IPS-NIHi7 (cell line): ENCODE data around the gene CADM1.
"Not testable (repeated sequence)": the region's sequence is repeated elsewhere in the genome, so short reads cannot be mapped to it uniquely, and the experiment has no call there.

Experiments
- DNase-seq: peaks from one replicate; pipeline ENCODE4 v3.0.0; 2012; ENCODE audit warnings: mixed read lengths; ENCODE audit errors: extremely low spot score

Gene CADM1

DNA sequence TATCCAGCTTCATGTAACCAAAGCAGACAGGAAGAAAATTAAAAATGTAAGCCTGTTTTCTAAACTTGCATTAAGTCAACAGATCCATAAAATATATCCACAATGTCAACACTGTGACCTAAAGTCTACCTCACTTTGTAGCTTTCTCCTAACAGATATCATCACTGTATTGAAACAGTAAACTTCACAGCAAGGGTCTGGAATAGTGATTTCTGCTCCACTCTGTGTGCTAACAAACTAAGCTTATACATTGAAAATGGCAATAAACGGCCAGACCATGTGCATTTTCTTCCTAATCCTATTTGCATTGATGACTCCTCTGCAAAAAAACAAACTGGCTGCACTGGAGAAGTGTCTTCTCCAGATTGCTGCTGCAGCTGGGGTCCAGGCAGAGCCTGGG lies 26.8 kb downstream of the CADM1 start:
- DNase-seq, result no peak

DNA sequence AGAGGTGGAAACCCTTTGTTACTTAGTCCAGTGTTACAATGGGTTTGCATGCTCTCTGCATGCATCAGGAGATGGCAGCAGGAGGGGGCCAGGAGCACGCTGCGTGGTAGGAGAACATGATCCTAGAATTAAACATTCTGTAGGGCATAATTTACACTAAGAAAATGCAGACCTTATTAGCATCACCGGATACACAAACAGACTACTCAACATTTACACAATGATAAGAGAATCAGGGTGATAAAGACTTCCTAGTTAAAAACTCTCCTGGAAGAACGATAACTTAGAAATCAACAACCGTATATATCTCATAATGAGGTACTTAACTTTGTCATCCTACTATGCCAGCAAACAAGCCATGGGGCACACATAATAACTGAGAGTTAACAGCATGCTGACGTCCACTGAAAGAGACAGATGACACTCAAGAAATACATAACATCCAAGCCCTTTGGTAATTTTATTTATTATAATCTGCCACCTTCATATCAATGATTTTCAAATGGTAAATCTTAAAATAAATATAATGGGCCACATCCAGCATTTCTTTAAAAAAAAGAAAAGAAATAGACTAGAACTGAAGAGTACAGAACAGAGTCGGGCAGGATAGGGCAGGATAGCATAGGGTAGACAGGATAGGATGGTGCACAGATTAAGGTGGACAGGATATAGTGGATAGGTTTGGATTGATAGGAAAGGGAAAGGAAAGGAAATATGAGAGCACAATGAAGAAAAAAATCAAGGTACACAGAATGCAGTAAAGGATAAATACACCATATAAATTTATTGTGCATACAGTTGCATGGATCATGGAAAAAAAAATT lies 27.5 kb downstream of the CADM1 start:
- peak; percentile 28 for DNase-seq

DNA sequence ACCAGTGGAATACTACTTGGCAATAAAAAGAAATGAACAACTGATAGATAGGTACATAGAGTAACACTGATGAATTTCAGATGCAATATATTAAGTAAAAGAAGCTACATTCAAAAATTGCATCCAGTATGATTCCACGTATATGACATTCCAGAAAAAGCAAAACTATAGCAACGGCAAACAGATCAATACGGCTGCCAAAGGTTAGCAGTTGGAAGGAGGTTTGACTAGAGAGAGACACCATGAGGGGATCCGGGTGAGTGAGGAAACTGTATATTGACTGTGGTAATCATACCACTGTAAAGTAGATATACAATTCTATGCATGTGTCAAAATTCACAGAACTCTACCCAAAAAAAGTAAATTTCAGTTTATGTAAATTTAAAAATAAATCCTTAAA lies 28.7 kb downstream of the CADM1 start:
- DNase-seq, result no peak

DNA sequence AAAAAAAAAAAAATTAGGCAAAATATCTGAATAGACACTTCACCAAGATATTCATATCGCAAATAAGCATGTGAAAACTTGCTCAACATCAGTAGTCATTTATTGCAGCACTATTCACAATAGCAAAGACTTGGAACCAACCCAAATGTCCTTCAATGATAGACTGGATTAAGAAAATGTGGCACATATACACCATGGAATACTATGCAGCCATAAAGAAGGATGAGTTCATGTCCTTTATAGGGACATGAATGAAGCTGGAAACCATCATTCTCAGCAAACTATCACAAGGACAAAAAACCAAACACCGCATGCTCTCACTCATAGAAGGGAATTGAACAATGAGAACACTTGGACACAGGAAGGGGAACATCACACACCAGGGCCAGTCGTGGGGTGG lies 29.9 kb downstream of the CADM1 start:
- DNase-seq, result not testable (repeated sequence)

DNA sequence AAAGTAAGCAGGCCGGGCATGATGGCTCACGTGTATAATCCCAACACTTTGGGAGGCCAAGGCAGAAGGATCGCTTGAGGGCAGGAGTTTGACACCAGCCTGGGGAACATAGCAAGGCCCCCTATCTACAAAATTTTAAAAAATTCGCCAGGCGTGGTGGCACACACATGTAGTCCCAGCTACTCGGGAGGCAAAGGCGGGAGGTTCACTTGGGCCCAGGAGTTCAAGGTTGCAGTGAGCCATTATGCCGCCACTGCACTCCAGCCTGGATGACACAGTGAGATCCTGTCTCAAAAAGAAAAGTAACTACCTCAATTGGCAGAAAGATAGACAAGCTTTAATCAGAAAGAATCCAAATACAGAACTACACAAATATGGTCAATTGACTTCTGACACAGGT lies 31.0 kb downstream of the CADM1 start:
- no peak for DNase-seq

DNA sequence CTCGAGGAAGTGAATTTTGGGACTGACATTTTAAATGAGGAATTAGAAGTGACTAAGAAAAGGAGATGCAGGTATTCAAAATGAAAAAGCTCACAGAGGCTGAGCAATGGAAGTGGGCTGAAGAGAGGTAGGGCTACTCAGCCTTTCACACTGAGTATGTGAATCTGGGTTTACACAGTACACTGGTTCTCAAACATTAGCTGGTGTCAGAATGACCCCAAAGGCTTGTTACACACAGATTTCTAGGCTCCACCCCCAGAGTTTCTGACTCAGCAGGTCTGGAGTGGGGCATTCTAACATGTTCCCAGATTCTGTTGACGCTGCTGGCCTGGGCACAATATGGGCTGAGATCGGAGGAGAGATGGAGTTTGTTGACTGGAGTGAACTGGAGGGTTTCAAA lies 32.8 kb downstream of the CADM1 start:
- no peak for DNase-seq

DNA sequence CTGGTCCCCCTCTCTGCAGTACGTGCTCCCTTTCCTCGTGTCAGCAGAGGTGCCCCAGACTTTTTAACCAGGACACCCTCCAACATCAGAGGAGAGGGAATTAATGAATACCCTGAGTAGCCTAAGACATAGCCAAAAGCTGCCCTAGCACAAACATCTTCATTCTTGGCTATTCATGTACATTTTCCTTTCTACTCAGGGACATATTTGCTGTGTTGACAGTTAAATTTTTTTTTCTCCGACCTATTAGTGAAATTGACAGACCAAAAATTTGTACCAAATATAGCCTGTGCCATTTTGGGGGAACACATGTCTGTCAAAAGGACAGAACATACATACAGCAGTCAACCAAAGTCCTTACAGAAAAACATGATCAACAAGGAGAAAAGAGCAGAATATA lies 33.3 kb downstream of the CADM1 start:
- DNase-seq, result no peak

DNA sequence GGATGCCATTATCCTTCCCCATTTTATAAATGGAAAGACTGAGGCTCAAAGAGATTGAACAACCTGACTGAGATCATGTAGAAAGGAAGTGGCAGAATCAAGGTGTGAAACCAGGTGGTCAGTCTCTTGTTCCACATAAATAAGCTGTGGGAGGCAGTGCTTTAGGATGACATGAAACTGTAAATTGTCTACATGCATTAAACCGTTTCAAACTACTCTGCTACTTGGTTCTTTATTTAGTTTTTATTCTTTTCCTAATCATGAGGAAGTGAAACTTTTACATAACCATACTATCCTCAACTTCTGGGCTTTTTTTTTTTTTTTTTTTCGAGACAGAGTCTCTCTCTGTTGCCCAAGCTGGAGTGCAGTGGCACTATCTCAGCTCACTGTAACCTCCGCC lies 34.9 kb downstream of the CADM1 start:
- DNase-seq, result no peak

DNA sequence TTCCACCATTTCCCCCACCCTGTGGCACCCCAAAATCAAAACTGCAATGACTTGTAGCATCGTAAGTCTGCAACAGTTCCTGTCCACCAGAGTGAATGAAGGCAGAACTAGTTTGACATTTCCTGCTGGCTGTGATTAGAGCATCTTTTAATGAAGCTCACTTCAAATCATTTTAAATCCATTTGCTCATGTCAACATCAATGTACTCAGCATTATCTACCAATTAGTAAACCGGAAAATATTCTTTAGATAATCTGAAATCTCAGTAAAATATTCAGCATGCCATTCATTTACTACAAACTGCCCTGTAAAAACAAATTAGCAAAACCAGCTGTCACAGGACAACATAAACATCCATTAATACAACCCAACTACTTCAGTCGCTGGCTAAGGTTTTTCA lies 38.1 kb downstream of the CADM1 start:
- no peak for DNase-seq

DNA sequence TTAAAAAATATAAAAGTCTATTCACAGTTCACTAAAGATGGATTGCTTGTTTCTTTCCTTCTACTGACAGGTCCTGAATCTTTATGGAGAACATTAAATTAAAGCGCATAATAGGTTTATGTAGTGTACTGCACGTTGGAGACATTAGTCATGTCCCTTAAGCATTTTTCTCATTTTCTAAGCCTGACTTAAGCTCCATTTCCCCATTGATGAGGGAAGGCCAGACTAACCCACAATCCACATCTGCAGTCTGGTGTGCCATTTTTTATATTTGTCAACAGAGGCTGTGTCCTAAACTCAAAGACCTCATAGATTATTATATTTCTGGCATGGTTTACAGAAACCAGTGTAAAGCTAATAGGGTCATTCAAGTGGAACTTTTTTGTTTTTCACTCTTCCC lies 39.9 kb downstream of the CADM1 start:
- no peak for DNase-seq

DNA sequence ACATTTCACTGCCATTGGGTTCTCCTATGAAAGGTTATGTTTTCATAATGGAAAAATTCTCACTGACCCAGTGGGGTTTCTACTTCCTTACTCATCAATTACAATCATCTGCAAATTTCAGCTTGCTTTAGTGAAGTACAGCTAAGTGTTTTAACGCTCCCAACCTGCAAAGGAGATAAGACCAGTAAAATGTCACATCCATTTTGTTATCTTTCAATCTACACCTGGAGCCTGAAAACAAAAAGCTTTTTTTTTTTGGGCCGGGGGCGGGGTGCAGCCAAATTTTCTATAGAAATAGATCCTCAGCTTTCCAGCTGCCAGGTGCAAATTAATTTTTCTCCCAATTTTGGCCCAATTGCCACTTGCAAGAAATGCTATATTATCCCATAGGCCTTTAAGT lies 40.6 kb downstream of the CADM1 start:
- no peak for DNase-seq

DNA sequence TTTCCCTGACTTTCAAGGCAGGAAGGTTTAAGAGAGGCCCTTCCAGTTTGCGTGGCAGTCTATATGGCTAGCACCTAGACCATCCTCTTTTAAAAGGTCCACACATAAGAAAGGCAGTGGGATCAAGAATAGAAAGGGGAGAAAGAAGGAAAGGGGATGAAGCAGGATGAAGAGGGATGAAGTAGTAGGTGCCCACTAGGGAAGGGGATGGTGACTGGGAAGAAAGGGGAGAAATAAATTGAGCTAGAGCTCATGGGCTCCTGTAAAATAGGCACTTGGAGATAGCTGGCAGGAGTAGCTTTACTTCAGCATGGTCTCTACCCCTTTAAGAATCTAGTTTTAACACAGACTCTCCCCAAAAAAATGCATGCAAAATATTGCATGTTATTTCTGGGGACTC lies 41.5 kb downstream of the CADM1 start:
- DNase-seq, result no peak

DNA sequence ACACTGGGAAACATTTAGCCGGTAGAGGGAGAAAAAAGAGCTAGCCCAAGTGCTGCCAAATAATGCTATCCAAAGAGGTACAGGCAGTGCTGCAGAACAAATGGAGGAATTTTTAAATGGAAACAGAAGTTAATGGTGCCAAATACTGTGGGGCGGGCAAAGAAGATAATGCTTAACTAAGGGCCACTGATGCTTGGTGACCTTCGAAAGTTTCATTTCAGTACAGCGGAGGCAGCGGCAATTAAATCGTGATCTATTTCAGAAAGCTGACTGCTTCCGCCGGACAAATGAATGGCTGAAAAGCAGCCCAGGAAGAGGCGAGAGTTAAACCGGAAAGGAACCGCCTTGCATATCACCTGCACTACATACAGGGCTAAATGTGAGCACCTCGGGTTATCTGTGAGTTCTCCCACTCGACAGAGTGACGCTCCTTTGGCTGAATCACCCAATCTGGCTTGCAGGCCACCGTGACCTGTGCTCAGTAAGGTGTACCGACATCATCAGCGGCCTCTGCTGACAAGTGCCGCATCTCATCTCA lies 42.1 kb downstream of the CADM1 start:
- DNase-seq, result no peak

DNA sequence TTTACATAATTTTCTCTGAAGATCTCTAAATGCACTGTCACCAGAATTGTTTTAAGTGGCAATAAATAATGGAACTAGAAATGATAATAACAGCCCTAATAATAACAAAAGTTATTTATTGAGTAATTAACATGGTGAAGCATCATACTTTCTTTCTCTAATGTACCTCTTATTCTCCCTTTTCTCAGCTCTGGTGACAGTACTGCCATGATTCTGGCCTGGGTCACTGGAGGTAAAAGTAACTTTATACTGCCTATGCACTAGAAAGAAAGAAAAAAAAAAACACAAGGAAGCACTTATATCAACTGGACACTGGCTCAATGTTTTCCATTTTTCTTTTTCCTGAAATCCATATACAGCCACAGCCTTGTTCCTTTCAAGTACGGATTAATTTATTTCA lies 43.7 kb downstream of the CADM1 start:
- no peak for DNase-seq

DNA sequence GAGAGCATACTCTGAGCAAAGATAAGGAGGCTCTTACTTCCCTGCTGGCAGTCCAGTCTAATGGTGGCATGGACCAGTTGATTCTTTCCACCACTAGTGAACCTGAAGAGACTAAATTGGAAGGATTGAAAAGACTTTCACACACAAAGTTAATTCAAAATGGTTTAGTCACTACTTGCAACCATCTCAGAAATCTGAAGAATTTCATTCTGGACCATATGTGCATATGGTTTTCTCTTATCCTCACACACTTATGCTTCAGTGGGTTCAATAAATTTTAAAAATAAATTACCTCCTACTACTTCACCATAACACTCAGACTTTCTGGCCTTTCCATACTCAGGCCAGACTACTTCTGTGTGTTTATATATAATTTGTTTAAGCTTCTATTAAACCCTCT lies 44.7 kb downstream of the CADM1 start:
- DNase-seq, result no peak

DNA sequence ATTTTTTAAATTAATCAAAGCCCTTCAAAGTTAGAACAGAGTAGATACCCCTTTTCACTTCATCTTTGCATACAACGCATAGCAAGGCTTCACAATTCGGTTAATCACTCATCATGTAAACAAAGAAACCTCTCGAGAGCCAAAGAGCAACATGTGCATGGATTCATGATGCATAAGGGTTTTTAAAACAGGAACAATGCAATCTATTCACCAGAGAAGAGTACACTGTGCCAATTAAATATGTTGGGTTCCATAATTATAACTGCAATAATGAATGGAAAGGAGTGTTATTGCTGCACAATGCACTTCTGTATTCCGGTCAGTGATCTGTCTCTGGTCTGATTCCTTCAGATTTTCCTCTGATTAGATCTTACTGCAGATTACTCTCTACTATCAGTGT lies 45.3 kb downstream of the CADM1 start:
- no peak for DNase-seq

DNA sequence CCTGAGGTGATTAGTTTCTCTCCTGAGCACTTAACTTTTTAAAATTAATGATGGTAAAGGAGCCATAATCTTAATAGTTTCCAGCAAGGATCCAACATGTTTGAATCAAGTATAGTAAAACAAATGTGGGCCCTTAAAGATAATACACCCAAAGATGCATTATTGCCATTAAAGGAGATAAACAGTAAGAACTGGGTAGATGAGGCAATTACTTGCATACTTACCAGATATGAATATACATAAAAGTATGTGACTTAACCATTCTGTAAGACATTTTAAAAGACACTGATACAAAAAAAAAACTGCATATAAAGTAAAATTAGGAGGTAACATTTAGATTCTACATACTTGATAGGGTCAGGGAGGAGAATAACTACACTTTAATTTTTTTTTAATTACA lies 48.2 kb downstream of the CADM1 start:
- no peak for DNase-seq

DNA sequence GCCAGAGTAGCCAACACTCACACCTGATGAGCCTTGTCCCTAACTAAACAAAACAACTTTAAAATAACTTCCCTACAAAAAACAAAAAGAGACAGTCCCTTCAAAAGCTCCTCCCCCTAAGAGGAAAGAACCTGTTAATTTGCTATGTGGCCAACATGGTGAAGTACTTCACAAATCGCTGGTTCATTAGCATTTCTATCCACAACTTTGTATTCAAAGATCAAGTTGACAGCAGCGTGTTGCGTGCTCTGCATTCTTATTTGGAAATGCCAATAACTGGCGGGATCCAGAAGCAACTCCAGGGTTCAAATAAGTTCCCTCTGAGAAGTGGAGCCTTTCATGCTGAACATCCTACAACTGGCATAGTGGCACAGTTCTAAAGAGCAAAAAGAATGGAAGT lies 48.6 kb downstream of the CADM1 start:
- DNase-seq, result no peak

DNA sequence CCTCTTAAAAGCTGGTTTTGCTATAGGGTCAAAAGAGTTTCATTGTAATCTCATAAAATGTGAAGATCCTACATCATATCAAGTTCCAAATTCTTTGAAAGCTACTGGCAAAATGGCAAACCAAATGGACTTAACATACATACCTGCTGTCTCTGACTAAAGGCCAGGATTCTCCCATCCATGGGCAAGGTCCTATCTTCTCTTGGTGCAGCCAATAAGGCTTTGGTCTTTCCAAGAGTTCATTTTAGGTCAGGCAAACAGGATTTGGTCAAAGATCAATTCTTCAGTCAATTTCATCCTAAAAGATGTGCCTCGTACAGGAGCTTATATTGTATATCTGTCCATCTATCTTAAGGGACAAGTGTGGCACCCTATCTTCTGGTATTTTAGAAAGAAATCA lies 49.7 kb downstream of the CADM1 start:
- no peak for DNase-seq

DNA sequence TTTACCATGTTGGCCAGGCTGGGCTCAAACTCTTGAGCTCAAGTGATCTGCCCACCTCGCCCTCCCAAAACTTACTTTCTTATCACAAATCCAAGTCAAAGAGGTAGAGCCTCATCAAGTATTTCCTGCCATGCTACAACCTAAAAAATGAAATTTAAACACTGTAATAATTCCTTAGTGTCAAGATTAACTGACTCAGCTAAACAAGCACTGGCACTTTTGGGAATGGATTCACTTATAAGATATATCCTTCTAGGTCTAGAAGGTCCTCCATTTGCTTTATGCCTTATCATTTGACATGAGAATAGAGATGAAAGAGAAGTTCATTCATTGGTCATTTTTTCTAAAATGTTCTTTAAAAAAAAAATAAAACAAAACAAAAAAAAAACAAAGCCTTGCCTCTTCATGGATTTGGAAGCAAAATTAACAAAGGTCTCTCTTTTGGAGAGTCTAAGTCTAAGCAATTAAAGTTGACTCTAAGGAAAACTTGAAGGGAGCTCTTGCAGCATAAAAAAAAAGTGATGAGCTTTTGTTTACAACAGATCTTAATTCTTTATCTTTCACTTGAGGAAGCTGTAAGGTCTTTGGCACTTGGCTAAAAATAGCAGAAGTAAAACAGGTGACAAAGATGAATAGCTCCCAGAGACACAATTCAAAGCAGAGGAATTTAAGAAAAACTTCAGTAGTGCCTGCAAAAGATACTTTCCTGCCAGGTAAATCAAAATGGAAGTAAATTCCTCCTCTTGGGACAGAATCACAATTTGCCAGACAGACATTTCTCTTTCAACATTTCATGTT lies 50.3 kb downstream of the CADM1 start:
- DNase-seq, result no peak

DNA sequence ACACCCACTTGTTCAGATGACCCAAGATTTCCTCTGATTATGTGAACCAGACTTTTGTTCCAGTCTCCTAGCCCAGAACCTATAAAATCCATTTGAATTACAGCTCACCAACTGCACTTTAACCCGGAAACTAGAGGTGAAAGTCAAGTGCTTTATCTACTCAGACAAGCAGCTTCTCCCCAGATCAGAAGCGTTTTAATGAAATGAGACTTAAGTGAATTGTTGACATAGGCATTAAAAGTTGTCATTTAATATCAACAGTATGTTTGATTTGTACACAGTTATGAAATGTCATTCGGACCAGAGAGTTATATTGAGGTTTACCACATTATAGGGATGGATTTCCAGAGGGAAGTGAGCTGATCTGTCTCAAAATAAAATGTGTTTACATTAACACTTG lies 52.0 kb downstream of the CADM1 start:
- DNase-seq, result no peak

DNA sequence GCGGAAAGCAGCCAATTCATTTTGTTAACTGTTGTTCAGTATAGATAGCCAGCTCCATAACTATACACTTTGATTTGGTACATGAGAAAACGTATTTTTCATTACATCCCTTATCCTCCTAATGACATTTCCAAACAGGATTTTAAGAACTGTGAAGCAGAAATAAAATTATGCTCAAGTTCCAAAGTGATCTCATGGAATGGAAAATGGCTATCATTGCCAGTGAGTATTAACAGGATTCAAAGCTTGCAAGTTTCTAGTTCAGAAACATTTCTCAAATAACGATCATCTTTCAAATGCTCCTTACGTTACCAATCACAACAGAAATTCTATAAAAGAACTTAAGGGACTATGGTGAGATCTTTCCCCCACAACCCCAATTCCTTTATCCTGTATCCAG lies 53.7 kb downstream of the CADM1 start:
- DNase-seq, result no peak

DNA sequence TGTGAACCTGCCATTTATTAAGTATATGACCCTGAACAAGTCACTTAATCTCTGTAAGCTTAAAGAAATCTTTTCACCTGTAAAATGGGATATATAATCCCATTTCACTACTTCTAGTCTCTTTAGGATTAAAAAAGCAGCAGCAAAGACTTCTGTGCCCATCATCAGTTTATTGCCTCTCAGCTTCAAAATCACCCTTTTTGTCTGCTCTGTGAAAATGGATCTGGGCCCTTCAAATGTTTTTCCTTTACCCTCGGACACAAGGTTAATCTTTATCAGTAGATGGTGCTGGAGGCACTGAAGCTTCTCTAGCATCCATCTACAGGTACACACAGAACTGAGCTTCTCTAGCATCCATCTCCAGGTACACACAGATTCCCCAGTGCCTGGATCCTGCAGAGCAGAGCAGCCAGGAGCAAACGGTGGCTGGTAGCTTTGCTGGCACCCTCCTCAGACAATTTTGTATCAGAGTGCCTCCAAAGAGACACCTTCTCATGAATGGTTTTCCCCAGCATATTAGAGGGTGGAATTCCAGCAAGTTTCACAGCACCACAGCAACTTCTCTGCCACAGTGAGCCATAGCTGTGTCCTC lies 56.8 kb downstream of the CADM1 start:
- no peak for DNase-seq
